Peyer's patch (tissue), 4 donors: ENCODE measurements around the gene ABCC4. TPM values are rescaled to one million over a fixed set of nuclear protein-coding genes. Genes with fewer than 3 reads are reported as not detected.

Source experiments
- DNase-seq, 3 donors: peaks; one replicate each; pipeline ENCODE4 v3.0.0-alpha.2; 2017 to 2019
- H3K27ac ChIP-seq, 4 donors: fragments of 200-600 bp; sonication (generic); one replicate each; pipeline ENCODE4 v1.5.1; 2016 to 2019
- H3K27me3 ChIP-seq, 2 donors: fragments of 200-600 bp; sonication (generic); one replicate each; pipeline ENCODE4 v1.5.1; 2019
- H3K36me3 ChIP-seq, 3 donors: fragments of 200-600 bp; sonication (generic); one replicate each; pipeline ENCODE4 v1.5.1; 2016 to 2019
- H3K4me1 ChIP-seq, 4 donors: fragments of 200-600 bp; sonication (generic); one replicate each; pipeline ENCODE4 v1.5.1; 2016 to 2019
- H3K4me3 ChIP-seq, 4 donors: fragments of 200-600 bp; sonication (generic); 1 replicate in 3 of 4; 2 replicates in 1 of 4; pipeline ENCODE4 v1.5.1; 2016 to 2019; ENCODE audit warnings: mild to moderate bottlenecking in 1 of 4
- H3K9me3 ChIP-seq, 4 donors: fragments of 200-600 bp; sonication (generic); one replicate each; pipeline ENCODE4 v1.5.1; 2016 to 2019; ENCODE audit warnings: mild to moderate bottlenecking in 1 of 4
- POLR2A ChIP-seq, 2 donors: fragments of 450-650 bp; IDR thresholded peaks; one replicate each; pipeline ENCODE4 v1.5.1; 2017; ENCODE audit warnings: antibody characterized with exemption in 2 of 2, mild to moderate bottlenecking in 2 of 2, moderate library complexity in 2 of 2
- total RNA-seq, 4 donors: library from RNA; depleted of rRNA; stranded (reverse); fragments of >200 nt; gene quantifications; one replicate each; pipeline ENCODE4 v1.1.0, GENCODE V29; 2016
- TF ChIP-seq, protein P1 (sequence below), 6 experiments: fragments of 450-650 bp in 4 of 6; fragments of 200-600 bp in 2 of 6; sonication (generic) in 1 of 6; IDR thresholded peaks; one replicate each; pipeline ENCODE4 v1.5.1; 2017 to 2019; ENCODE audit warnings: antibody characterized with exemption in 6 of 6, mild to moderate bottlenecking in 3 of 6, moderate library complexity in 1 of 6

The ABCC4 gene
- total RNA-seq, 4 donors from 2014 or later = 7.2 to 81.7 (median 13.7) TPM

DNA sequence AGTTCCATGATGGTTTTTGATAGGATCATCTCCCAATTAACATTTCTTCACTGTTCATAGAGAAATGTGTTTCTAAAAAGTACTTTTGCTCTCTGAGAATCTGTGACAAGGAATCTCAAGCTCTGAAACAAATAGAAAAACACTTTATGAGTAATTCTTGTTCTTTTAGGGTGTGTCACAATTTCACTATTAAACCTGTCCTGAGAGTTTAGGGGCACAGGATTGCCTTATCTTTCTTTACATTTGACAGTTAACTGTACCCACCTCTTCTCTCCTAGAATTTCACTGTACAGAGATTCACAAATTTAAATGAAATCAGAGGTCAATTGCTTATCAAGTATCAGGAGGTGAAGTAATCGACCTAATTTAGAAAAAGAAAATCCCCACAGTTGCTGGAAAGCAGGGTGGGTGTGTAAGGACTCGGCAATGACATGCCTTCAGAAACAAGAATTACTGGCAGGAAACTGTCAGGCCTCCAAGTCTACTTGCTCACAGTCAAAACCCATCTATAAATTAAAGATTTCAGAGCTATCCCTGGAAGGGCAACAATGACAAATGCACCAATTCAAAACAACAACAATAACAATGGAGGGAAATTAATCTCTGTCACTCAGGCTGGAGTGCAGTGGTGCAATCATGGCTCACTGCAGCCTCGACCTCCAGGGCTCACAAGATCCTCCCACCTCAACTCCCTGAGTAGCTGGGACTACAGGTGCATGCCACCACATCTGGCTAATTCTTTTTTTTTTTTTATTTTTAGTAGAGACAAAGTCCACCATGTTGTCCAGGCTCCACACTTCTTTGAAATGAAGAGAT lies 250.2 kb downstream of the ABCC4 start:
- no peaks in the 10 kb centered on the region for H3K9me3 ChIP-seq
- no peak overlapping the region for H3K27ac ChIP-seq
- H3K4me1 ChIP-seq = no peaks in the 10 kb centered on the region
- no peak for DNase-seq
- H3K27me3 ChIP-seq = no peaks in the 10 kb centered on the region
- H3K36me3 ChIP-seq = no peaks in the 10 kb centered on the region
- TF ChIP-seq, protein P1, sequence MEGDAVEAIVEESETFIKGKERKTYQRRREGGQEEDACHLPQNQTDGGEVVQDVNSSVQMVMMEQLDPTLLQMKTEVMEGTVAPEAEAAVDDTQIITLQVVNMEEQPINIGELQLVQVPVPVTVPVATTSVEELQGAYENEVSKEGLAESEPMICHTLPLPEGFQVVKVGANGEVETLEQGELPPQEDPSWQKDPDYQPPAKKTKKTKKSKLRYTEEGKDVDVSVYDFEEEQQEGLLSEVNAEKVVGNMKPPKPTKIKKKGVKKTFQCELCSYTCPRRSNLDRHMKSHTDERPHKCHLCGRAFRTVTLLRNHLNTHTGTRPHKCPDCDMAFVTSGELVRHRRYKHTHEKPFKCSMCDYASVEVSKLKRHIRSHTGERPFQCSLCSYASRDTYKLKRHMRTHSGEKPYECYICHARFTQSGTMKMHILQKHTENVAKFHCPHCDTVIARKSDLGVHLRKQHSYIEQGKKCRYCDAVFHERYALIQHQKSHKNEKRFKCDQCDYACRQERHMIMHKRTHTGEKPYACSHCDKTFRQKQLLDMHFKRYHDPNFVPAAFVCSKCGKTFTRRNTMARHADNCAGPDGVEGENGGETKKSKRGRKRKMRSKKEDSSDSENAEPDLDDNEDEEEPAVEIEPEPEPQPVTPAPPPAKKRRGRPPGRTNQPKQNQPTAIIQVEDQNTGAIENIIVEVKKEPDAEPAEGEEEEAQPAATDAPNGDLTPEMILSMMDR (IDR thresholded peaks at IDR 0.05) = no peak
- no peak for TF ChIP-seq POLR2A (IDR thresholded peaks at IDR 0.05)
- no peak overlapping the region for H3K4me3 ChIP-seq

DNA sequence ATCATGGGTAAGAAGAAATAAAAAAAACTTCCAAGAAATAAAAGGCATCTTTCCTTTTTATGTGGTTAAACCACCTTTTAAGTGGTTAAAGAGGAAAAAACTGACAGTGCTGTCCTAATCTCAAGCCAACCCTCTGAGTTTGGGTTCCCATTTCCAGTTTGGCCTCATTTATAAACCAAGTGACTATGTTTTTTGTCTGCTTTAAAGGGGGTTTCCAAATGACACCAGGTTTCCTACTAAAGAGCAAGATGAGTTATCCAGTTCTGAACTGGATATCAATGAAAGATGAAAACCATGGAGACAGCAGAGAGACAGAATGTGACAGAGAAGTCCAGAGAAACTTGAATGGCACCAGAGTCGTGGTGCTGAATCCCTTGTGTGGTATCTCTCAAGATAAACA lies 251.5 kb downstream of the ABCC4 start:
- no peak for DNase-seq
- no peaks in the 10 kb centered on the region for H3K27me3 ChIP-seq
- TF ChIP-seq POLR2A (IDR thresholded peaks at IDR 0.05) = no peak
- TF ChIP-seq, protein P1 (IDR thresholded peaks at IDR 0.05) = no peak
- H3K36me3 ChIP-seq = no peaks in the 10 kb centered on the region
- H3K9me3 ChIP-seq = no peaks in the 10 kb centered on the region
- H3K4me3 ChIP-seq = no peak overlapping the region
- H3K27ac ChIP-seq = no peak overlapping the region
- H3K4me1 ChIP-seq = no peaks in the 10 kb centered on the region

DNA sequence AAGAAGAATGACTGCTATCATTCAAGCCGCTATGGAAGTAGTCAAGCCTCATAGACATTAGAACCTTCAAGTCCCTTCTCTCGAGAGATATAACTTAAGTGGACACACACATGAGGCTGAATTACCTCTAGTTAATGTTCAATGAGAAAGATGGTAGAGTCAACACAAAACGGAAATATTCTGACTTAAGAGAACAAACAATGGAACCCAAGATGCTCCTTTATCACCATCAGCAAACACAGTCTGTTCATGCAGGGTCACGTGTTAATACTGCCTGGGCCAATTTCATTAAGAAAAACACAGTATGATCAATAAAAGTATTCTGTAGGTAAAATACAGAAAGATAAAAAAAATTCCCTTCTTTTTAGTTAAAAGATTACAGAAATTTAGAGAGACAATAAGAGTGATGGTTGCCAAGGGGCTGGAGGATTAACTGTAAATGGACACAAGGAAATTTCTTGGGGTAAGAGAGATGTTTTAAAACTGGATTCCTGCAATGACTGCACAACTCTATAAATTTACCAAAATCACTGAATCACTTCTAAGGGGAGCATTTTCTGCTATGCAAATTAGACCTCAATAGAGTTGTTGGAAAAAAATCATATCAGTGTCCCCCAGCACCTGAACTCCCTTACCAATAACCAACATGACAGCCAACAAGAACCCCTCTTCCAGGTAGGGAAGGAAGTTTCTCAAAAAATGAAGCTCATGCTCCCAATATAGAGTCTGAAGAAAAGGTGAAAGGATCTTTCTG lies 256.6 kb downstream of the ABCC4 start:
- no peak overlapping the region for H3K27ac ChIP-seq
- no peaks in the 10 kb centered on the region for H3K36me3 ChIP-seq
- H3K27me3 ChIP-seq = no peaks in the 10 kb centered on the region
- TF ChIP-seq, protein P1 (IDR thresholded peaks at IDR 0.05) = no peak
- no peak for TF ChIP-seq POLR2A (IDR thresholded peaks at IDR 0.05)
- no peaks in the 10 kb centered on the region for H3K9me3 ChIP-seq
- DNase-seq = no peak
- no peaks in the 10 kb centered on the region for H3K4me1 ChIP-seq
- H3K4me3 ChIP-seq = no peak overlapping the region

DNA sequence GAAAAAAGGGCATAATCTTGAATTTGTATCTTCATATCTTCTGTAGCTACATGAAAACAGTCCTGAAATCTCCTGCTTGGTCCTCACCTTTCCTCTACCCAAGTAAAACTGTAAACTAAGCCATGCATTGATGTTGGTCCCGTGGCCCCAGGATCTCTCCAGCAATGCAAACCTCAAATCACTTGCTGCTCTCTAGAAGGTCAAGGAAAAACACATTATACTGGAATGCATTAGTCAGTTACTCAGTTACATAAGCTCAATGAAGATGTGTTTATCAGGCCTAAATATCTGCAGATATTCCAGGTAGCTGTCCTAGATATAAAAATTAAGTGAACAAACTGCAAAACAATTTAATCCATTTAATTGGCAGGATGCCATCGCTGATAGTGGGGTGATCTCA lies 261.8 kb downstream of the ABCC4 start:
- H3K9me3 ChIP-seq = no peaks in the 10 kb centered on the region
- no peaks in the 10 kb centered on the region for H3K4me1 ChIP-seq
- H3K27me3 ChIP-seq = no peaks in the 10 kb centered on the region
- TF ChIP-seq POLR2A (IDR thresholded peaks at IDR 0.05) = no peak
- TF ChIP-seq, protein P1 (IDR thresholded peaks at IDR 0.05) = no peak
- H3K4me3 ChIP-seq = no peak overlapping the region
- DNase-seq = no peak
- no peaks in the 10 kb centered on the region for H3K36me3 ChIP-seq
- no peak overlapping the region for H3K27ac ChIP-seq

DNA sequence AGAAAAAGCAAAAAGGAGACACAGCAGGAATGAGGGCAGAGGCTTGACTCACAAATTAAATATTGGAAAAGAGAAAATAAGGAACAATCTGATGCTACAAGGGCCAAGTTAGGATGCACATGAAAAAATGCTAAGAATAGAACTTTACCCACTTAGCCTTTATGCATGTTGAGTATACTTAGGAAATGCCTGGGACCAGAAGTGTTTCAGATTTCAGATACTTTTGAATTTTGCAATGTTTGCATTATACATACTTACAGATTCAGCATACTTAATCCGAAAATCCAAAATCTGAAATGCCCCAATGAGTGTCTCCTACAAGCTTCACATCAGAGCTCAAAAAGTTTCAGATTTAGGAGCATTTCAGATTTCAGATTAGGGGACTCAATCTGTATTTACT lies 262.3 kb downstream of the ABCC4 start:
- Histone ChIP-seq H3K27ac (no peak overlapping the region), H3K4me1 (no peaks in the 10 kb centered on the region), H3K36me3 (no peaks in the 10 kb centered on the region), H3K4me3 (no peak overlapping the region), H3K9me3 (no peaks in the 10 kb centered on the region), H3K27me3 (no peaks in the 10 kb centered on the region)
- no peak for TF ChIP-seq POLR2A (IDR thresholded peaks at IDR 0.05)
- TF ChIP-seq, protein P1 (IDR thresholded peaks at IDR 0.05) = no peak
- DNase-seq = no peak
